AG09309 (cell line): ENCODE results near the gene ASPA.
A peak's percentile ranks its signal among the peaks of the same experiment; 100 is the strongest.

Experiments used
- DNase-seq: peaks from one replicate; pipeline ENCODE4 v3.0.0-alpha.2; 2010; ENCODE audit warnings: low read depth
- H3K4me3 ChIP-seq: 2 replicates; pipeline ENCODE4 v1.5.1; 2011; ENCODE audit warnings: mild to moderate bottlenecking, low read depth, low read length, moderate library complexity; ENCODE audit not compliant: control insufficient read depth
- CTCF ChIP-seq: IDR thresholded peaks from 2 replicates; pipeline ENCODE4 v1.5.1; 2011; ENCODE audit warnings: mild to moderate bottlenecking, low read depth, low read length, inconsistent platforms; ENCODE audit not compliant: insufficient read depth, control insufficient read depth; ENCODE audit errors: missing control alignments

ASPA gene

GRCh38 chr17:3533752-3534151 is 58.0 kb downstream of the ASPA start:
- no peak for TF ChIP-seq CTCF
- DNase-seq = no peak
- no peak overlapping the region for H3K4me3 ChIP-seq

GRCh38 chr17:3534881-3535252 is 59.1 kb downstream of the ASPA start:
- H3K4me3 ChIP-seq = no peak overlapping the region; the same call in 1 of the 2 replicates
- DNase-seq = no peak
- TF ChIP-seq CTCF = no peak

- DNase-seq = no peak
- peak; percentile 62 for TF ChIP-seq CTCF
- peak overlapping the region; percentile 39 for H3K4me3 ChIP-seq
Observed at GRCh38 chr17:3535253-3535995, 59.6 kb downstream of the ASPA start.

GRCh38 chr17:3536716-3537115 is 60.9 kb downstream of the ASPA start:
- no peak for TF ChIP-seq CTCF
- DNase-seq = no peak
- H3K4me3 ChIP-seq = no peak overlapping the region

- H3K4me3 ChIP-seq = no peak overlapping the region
- DNase-seq = no peak
- TF ChIP-seq CTCF = no peak
Observed at GRCh38 chr17:3539881-3540540, 64.2 kb downstream of the ASPA start.

- no peak for TF ChIP-seq CTCF
- DNase-seq = no peak
- no peak overlapping the region for H3K4me3 ChIP-seq
Observed at GRCh38 chr17:3542410-3543088, 66.8 kb downstream of the ASPA start.
